Adrenal gland (tissue), 5 donors: ENCODE measurements around the gene FBXW7.

ENCODE experiments used
- POLR2A ChIP-seq, 2 donors: fragments of 450-650 bp; IDR thresholded peaks; one replicate each; pipeline ENCODE4 v1.6.1; 2017; ENCODE audit warnings: antibody characterized with exemption in 2 of 2, mild to moderate bottlenecking in 2 of 2, moderate library complexity in 1 of 2
- TF ChIP-seq, protein P1 (sequence below), 6 experiments: fragments of 450-650 bp in 4 of 6; fragments of 200-600 bp in 2 of 6; sonication (generic) in 1 of 6; IDR thresholded peaks; 1 replicate in 5 of 6; 2 replicates in 1 of 6; pipeline versions ENCODE4 v1.5.1 to v1.8.0; 2016 to 2021; ENCODE audit warnings: antibody characterized with exemption in 6 of 6, mild to moderate bottlenecking in 2 of 6, moderate library complexity in 1 of 6
- donor health status: DM: no; HTN: no; CAD: no.

DNA sequence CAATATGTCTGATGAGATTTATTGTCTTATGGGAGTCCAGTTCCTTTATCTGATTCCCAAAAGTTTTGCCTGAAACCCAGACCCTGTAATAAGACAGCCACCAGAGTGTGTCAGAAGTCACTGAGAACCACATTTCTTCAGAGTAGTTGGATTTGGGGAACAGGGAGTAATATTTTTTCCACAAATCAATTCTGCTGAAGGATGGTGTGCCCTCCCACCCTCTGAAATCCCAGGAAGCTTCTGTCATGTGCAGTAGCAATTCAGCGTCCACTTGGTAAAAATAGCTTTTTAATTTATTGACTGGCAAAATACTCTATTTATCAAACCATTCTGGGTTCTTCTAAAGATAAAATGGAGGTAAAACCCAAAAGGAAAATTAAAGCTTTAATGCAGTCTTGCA, 229.4 kb downstream of the FBXW7 start:
- no peak for TF ChIP-seq POLR2A (IDR thresholded peaks at IDR 0.05)
- TF ChIP-seq, protein P1, sequence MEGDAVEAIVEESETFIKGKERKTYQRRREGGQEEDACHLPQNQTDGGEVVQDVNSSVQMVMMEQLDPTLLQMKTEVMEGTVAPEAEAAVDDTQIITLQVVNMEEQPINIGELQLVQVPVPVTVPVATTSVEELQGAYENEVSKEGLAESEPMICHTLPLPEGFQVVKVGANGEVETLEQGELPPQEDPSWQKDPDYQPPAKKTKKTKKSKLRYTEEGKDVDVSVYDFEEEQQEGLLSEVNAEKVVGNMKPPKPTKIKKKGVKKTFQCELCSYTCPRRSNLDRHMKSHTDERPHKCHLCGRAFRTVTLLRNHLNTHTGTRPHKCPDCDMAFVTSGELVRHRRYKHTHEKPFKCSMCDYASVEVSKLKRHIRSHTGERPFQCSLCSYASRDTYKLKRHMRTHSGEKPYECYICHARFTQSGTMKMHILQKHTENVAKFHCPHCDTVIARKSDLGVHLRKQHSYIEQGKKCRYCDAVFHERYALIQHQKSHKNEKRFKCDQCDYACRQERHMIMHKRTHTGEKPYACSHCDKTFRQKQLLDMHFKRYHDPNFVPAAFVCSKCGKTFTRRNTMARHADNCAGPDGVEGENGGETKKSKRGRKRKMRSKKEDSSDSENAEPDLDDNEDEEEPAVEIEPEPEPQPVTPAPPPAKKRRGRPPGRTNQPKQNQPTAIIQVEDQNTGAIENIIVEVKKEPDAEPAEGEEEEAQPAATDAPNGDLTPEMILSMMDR (IDR thresholded peaks at IDR 0.05) = no peak
